GM13977 (cell line): ENCODE measurements around the gene TXNRD1.

Experiments
- DNase-seq: peaks from one replicate; pipeline ENCODE4 v3.0.0; 2012; ENCODE audit warnings: low spot score
- CTCF ChIP-seq: IDR thresholded peaks from 2 replicates; pipeline ENCODE4 v1.5.1; 2012; ENCODE audit warnings: mild to moderate bottlenecking, control low read depth; ENCODE audit not compliant: insufficient read depth; ENCODE audit errors: extremely low read depth, missing control alignments
- in situ Hi-C: fragments of 300-500 bp; cut with MboI; formaldehyde crosslinking; loops from one replicate; pipeline ENCODE4 v1.12.0; 2022; ENCODE audit warnings: low sequenced_read_pairs, low pct_unique_long_range_greater_than_20kb, mixed read lengths, inconsistent platforms; ENCODE audit not compliant: unreplicated experiment

The TXNRD1 gene

GRCh38 chr12:104360983-104361707, 145.6 kb downstream of the TXNRD1 start:
- in situ Hi-C loops, result no loop called here
- DNase-seq, result no peak

GRCh38 chr12:104365921-104366410, 150.4 kb downstream of the TXNRD1 start:
- DNase-seq, result no peak
- in situ Hi-C loops, result no loop called here
- TF ChIP-seq CTCF, result no peak

More at GRCh38 chr12:104360983-104361707, 145.6 kb downstream of the TXNRD1 start:
- no peak for TF ChIP-seq CTCF

GRCh38 chr12:104369708-104370107, 154.1 kb downstream of the TXNRD1 start:
- in situ Hi-C loops, result no loop called here
- TF ChIP-seq CTCF, result no peak
- no peak for DNase-seq

- no peak for DNase-seq
- in situ Hi-C loops, result no loop called here
- no peak for TF ChIP-seq CTCF
Measured at GRCh38 chr12:104371043-104371870, 155.7 kb downstream of the TXNRD1 start.

GRCh38 chr12:104372061-104372720, 156.6 kb downstream of the TXNRD1 start:
- in situ Hi-C loops, result no loop called here
- DNase-seq, result no peak
- TF ChIP-seq CTCF, result no peak

GRCh38 chr12:104372721-104373335, 157.2 kb downstream of the TXNRD1 start:
- DNase-seq, result no peak
- no peak for TF ChIP-seq CTCF
- in situ Hi-C loops, result no loop called here
